GM12864 (cell line): Measurements from ENCODE around the gene UBE2D3.

ENCODE experiments used
- DNase-seq: peaks from one replicate; pipeline ENCODE4 v3.0.0-alpha.2; 2011; ENCODE audit warnings: low read depth
- H3K4me3 ChIP-seq: 2 replicates; pipeline ENCODE4 v1.5.1; 2011; ENCODE audit warnings: mild to moderate bottlenecking, low read depth, low read length, control low read depth
- CTCF ChIP-seq: IDR thresholded peaks from 2 replicates; pipeline ENCODE4 v1.5.1; 2011; ENCODE audit warnings: low read depth, mild to moderate bottlenecking, moderate library complexity, low read length, control low read depth, inconsistent platforms; ENCODE audit errors: missing control alignments

UBE2D3 gene

GRCh38 chr4:102791318-102791835, 36.0 kb downstream of the UBE2D3 start:
- no peak overlapping the region for H3K4me3 ChIP-seq
- no peak for DNase-seq
- TF ChIP-seq CTCF: no peak

- no peak for TF ChIP-seq CTCF
- H3K4me3 ChIP-seq: no peak overlapping the region
- DNase-seq: no peak
Observed at GRCh38 chr4:102789317-102789717, 38.0 kb downstream of the UBE2D3 start.

- DNase-seq: no peak
- TF ChIP-seq CTCF: no peak
- no peak overlapping the region for H3K4me3 ChIP-seq
Observed at GRCh38 chr4:102787944-102788343, 39.4 kb downstream of the UBE2D3 start.

- no peak for TF ChIP-seq CTCF
- H3K4me3 ChIP-seq: no peak overlapping the region
- DNase-seq: no peak
Observed at GRCh38 chr4:102787096-102787881, 40.1 kb downstream of the UBE2D3 start.

- no peak for DNase-seq
- no peak for TF ChIP-seq CTCF
- no peak overlapping the region for H3K4me3 ChIP-seq
Observed at GRCh38 chr4:102786279-102786678, 41.1 kb downstream of the UBE2D3 start.

GRCh38 chr4:102783006-102783405, 44.3 kb downstream of the UBE2D3 start:
- no peak for DNase-seq
- TF ChIP-seq CTCF: no peak

GRCh38 chr4:102781570-102781969, 45.8 kb downstream of the UBE2D3 start:
- no peak for DNase-seq
- TF ChIP-seq CTCF: no peak
- no peak overlapping the region for H3K4me3 ChIP-seq

More at GRCh38 chr4:102783006-102783405, 44.3 kb downstream of the UBE2D3 start:
- no peak overlapping the region for H3K4me3 ChIP-seq
